WTC11 (cell line): ENCODE data around the gene CCDC149.

ENCODE experiments used
- ESRRA ChIP-seq: sonication (generic); formaldehyde crosslinking; IDR thresholded peaks from 2 replicates; pipeline ENCODE4 v1.8.1; 2022; ENCODE audit warnings: mild to moderate bottlenecking, missing genetic modification reagents, borderline replicate concordance
- ETV6 ChIP-seq: sonication (generic); formaldehyde crosslinking; IDR thresholded peaks from 2 replicates; pipeline ENCODE4 v1.8.1; 2022; ENCODE audit warnings: mild to moderate bottlenecking, missing genetic modification reagents
- FOXJ3 ChIP-seq: sonication (generic); formaldehyde crosslinking; IDR thresholded peaks from 2 replicates; pipeline ENCODE4 v1.9.0; 2021; ENCODE audit warnings: missing genetic modification reagents, mild to moderate bottlenecking, borderline replicate concordance
- NR1H2 ChIP-seq: sonication (generic); formaldehyde crosslinking; IDR thresholded peaks from 2 replicates; pipeline ENCODE4 v1.9.0; 2021; ENCODE audit warnings: mild to moderate bottlenecking, moderate library complexity, missing genetic modification reagents
- NR3C1 ChIP-seq: sonication (generic); formaldehyde crosslinking; conservative IDR thresholded peaks from 2 replicates; pipeline ENCODE4 v1.8.1; 2023; ENCODE audit warnings: low read depth, mild to moderate bottlenecking, missing genetic modification reagents
- SP1 ChIP-seq: sonication (generic); formaldehyde crosslinking; conservative IDR thresholded peaks from 2 replicates; pipeline ENCODE4 v1.8.1; 2022; ENCODE audit warnings: missing genetic modification reagents
- TEAD4 ChIP-seq: sonication (generic); formaldehyde crosslinking; IDR thresholded peaks from 2 replicates; pipeline ENCODE4 v1.8.0; 2022; ENCODE audit warnings: mild to moderate bottlenecking, missing genetic modification reagents
- USF1 ChIP-seq: sonication (generic); formaldehyde crosslinking; IDR thresholded peaks from 2 replicates; pipeline ENCODE4 v1.8.0; 2022; ENCODE audit warnings: mild to moderate bottlenecking, missing genetic modification reagents
- USF2 ChIP-seq: sonication (generic); formaldehyde crosslinking; IDR thresholded peaks from 2 replicates; pipeline ENCODE4 v1.8.1; 2023; ENCODE audit warnings: mild to moderate bottlenecking, missing genetic modification reagents, moderate library complexity
- ZBTB43 ChIP-seq: sonication (generic); formaldehyde crosslinking; IDR thresholded peaks from 2 replicates; pipeline ENCODE4 v1.8.1; 2023; ENCODE audit warnings: mild to moderate bottlenecking, missing genetic modification reagents
- TF ChIP-seq, protein P1 (sequence below): fragments of 250-450 bp; sonication (Bioruptor Pico); IDR thresholded peaks from 2 replicates; pipeline ENCODE4 v2.1.2; 2022; ENCODE audit warnings: mild to moderate bottlenecking, moderate library complexity
- TF ChIP-seq, protein P2 (sequence below): sonication (generic); formaldehyde crosslinking; IDR thresholded peaks from 2 replicates; pipeline ENCODE4 v1.8.1; 2022; ENCODE audit warnings: mild to moderate bottlenecking, moderate library complexity, missing genetic modification reagents
- TF ChIP-seq, protein P3 (sequence below): fragments of 200-600 bp; IDR thresholded peaks from 2 replicates; pipeline ENCODE4 v1.8.0; 2022; ENCODE audit warnings: antibody characterized with exemption

- TF ChIP-seq, protein P1, sequence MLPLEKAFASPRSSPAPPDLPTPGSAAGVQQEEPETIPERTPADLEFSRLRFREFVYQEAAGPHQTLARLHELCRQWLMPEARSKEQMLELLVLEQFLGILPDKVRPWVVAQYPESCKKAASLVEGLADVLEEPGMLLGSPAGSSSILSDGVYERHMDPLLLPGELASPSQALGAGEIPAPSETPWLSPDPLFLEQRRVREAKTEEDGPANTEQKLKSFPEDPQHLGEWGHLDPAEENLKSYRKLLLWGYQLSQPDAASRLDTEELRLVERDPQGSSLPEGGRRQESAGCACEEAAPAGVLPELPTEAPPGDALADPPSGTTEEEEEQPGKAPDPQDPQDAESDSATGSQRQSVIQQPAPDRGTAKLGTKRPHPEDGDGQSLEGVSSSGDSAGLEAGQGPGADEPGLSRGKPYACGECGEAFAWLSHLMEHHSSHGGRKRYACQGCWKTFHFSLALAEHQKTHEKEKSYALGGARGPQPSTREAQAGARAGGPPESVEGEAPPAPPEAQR: no peak
- TF ChIP-seq FOXJ3 (CRISPR knock-in tag): no peak
- TF ChIP-seq, protein P2, sequence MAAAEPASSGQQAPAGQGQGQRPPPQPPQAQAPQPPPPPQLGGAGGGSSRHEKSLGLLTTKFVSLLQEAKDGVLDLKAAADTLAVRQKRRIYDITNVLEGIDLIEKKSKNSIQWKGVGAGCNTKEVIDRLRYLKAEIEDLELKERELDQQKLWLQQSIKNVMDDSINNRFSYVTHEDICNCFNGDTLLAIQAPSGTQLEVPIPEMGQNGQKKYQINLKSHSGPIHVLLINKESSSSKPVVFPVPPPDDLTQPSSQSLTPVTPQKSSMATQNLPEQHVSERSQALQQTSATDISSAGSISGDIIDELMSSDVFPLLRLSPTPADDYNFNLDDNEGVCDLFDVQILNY: no peak
- no peak for TF ChIP-seq ETV6
- no peak for TF ChIP-seq TEAD4 (CRISPR knock-in tag)
- TF ChIP-seq USF1: no peak
- TF ChIP-seq, protein P3, sequence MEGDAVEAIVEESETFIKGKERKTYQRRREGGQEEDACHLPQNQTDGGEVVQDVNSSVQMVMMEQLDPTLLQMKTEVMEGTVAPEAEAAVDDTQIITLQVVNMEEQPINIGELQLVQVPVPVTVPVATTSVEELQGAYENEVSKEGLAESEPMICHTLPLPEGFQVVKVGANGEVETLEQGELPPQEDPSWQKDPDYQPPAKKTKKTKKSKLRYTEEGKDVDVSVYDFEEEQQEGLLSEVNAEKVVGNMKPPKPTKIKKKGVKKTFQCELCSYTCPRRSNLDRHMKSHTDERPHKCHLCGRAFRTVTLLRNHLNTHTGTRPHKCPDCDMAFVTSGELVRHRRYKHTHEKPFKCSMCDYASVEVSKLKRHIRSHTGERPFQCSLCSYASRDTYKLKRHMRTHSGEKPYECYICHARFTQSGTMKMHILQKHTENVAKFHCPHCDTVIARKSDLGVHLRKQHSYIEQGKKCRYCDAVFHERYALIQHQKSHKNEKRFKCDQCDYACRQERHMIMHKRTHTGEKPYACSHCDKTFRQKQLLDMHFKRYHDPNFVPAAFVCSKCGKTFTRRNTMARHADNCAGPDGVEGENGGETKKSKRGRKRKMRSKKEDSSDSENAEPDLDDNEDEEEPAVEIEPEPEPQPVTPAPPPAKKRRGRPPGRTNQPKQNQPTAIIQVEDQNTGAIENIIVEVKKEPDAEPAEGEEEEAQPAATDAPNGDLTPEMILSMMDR: no peak
- no peak for TF ChIP-seq ZBTB43 (CRISPR knock-in tag)
- no peak for TF ChIP-seq USF2 (CRISPR knock-in tag)
- TF ChIP-seq SP1 (CRISPR knock-in tag): no peak
- no peak for TF ChIP-seq NR1H2 (CRISPR knock-in tag)
- TF ChIP-seq ESRRA (CRISPR knock-in tag): no peak
- TF ChIP-seq NR3C1 (CRISPR knock-in tag): no peak
Observed at GRCh38 chr4:24796620-24797019, 116.2 kb downstream of the CCDC149 start.
